Stomach (tissue), 9 donors: ENCODE data around the gene NIM1K. TPM values are rescaled to one million over a fixed set of nuclear protein-coding genes. Genes with fewer than 3 reads are reported as not detected.
"Not testable (repeated sequence)": the region's sequence is repeated elsewhere in the genome, so short reads cannot be mapped to it uniquely, and the experiment has no call there.

Experiments used
- DNase-seq, 2 donors: peaks; one replicate each; pipeline versions ENCODE4 v3.0.0 to v3.0.0-alpha.2; 2013 to 2019
- H3K27ac ChIP-seq, 5 donors: fragments of 200-600 bp in 4 of 5; sonication (generic) in 4 of 5; one replicate each; pipeline ENCODE4 v1.5.1; 2013 to 2019; ENCODE audit warnings: mild to moderate bottlenecking in 1 of 5, moderate library complexity in 1 of 5
- H3K27me3 ChIP-seq, 3 donors: fragments of 200-600 bp; sonication (generic); one replicate each; pipeline ENCODE4 v1.5.1; 2017 to 2019; ENCODE audit warnings: mixed run types in 1 of 3
- H3K36me3 ChIP-seq, 4 donors: fragments of 200-600 bp; sonication (generic); 1 replicate in 3 of 4; 2 replicates in 1 of 4; pipeline ENCODE4 v1.5.1; 2016 to 2019
- H3K4me1 ChIP-seq, 4 donors: fragments of 200-600 bp; sonication (generic); one replicate each; pipeline ENCODE4 v1.5.1; 2016 to 2019
- H3K4me3 ChIP-seq, 4 donors: fragments of 200-600 bp; sonication (generic) in 3 of 4; one replicate each; pipeline ENCODE4 v1.5.1; 2016 to 2019; ENCODE audit warnings: mild to moderate bottlenecking in 1 of 4
- H3K9me3 ChIP-seq, 4 donors: fragments of 200-600 bp; sonication (generic); one replicate each; pipeline ENCODE4 v1.5.1; 2016 to 2019
- CTCF ChIP-seq, 7 experiments: fragments of 450-650 bp in 4 of 7; fragments of 200-600 bp in 3 of 7; sonication (generic) in 3 of 7; IDR thresholded peaks; one replicate each; pipeline ENCODE4 v1.5.1; 2016 to 2019; ENCODE audit warnings: antibody characterized with exemption in 7 of 7, control low read depth in 2 of 7, mild to moderate bottlenecking in 1 of 7
- EP300 ChIP-seq: sonication (generic); formaldehyde crosslinking; IDR thresholded peaks from one replicate; pipeline ENCODE4 v1.6.1; 2017; ENCODE audit warnings: antibody characterized with exemption
- POLR2A ChIP-seq, 4 donors: fragments of 450-650 bp; IDR thresholded peaks; one replicate each; pipeline ENCODE4 v1.6.1; 2016; ENCODE audit warnings: antibody characterized with exemption in 4 of 4, control low read depth in 2 of 4, mild to moderate bottlenecking in 1 of 4, moderate library complexity in 1 of 4
- POLR2AphosphoS5 ChIP-seq, 3 donors: sonication (generic); formaldehyde crosslinking; IDR thresholded peaks; one replicate each; pipeline ENCODE4 v1.6.1; 2016; ENCODE audit warnings: antibody characterized with exemption in 3 of 3
- WGBS, 5 donors: extraction: QIAGEN DNeasy Blood & Tissue Kit in 3 of 5; methylation state at CpG; one replicate each; pipeline versions ENCODE4 v1.1.5 to v1.1.7; 2013 to 2018; 5-methylcytosine and 5-hydroxymethylcytosine counted together
- intact Hi-C: fragments of 100-400 bp; cut with DNase I; formaldehyde crosslinking; loops from one replicate; pipeline ENCODE4 v1.15.1; 2023; ENCODE audit warnings: low total_unique reads
- polyA plus RNA-seq, 3 donors: library from polyadenylated mRNA; stranded (reverse); fragments of 200-250 nt; gene quantifications; one replicate each; pipeline ENCODE4 v1.2.3, GENCODE V29; 2013
- total RNA-seq, 5 donors: library from RNA; depleted of rRNA; stranded (reverse); fragments of >200 nt; gene quantifications; one replicate each; pipeline versions ENCODE4 v1.1.0 to v1.2.3, GENCODE V29; 2014 to 2016
- donor health status: healthy with polysubstance abuse.
- donor health status: Bipolar disorder and iron deficiency.
- donor health status: healthy.

Gene NIM1K
- total and polyA plus RNA-seq, 8 donors, result 0.43 to 3.5 (median 0.74) TPM; not detected in 2

- intact Hi-C loops, result no loop called here
- peaks cover 0 to 13% (median 5%) of the 10 kb centered on the region in 4 donors for H3K4me1 ChIP-seq
- DNase-seq, result no peak
- TF ChIP-seq POLR2A (IDR thresholded peaks at IDR 0.05) (no peak), EP300 (no peak), CTCF (IDR thresholded peaks at IDR 0.05) (no peak), POLR2AphosphoS5 (IDR thresholded peaks at IDR 0.05) (no peak)
- H3K9me3 ChIP-seq, result no peaks in the 10 kb centered on the region
- H3K4me3 ChIP-seq, result no peak overlapping the region
- no peak overlapping the region for H3K27ac ChIP-seq
- WGBS, 5 donors, result 63 to 88% (median 72%) methylated on average over 4 of the region's 4 CpGs
- H3K27me3 ChIP-seq, result no peaks in the 10 kb centered on the region
- H3K36me3 ChIP-seq, result peaks cover 0 to 34% (median 20%) of the 10 kb centered on the region in 4 donors
These were observed 36.5 kb upstream of the NIM1K start for GRCh38 chr5:43155394-43156096.

- Histone ChIP-seq H3K27ac (peak overlapping the region in 1 of 5 donors; percentile 24), H3K9me3 (no peaks in the 10 kb centered on the region), H3K36me3 (peaks cover 3 to 37% (median 24%) of the 10 kb centered on the region in 4 donors), H3K4me1 (peaks cover 0 to 13% (median 5%) of the 10 kb centered on the region in 4 donors), H3K27me3 (no peaks in the 10 kb centered on the region), H3K4me3 (no peak overlapping the region)
- peak in 1 of 2 donors; percentile 59 for DNase-seq
- intact Hi-C loops, result no loop called here
- no peak for TF ChIP-seq EP300
- no peak for TF ChIP-seq CTCF (IDR thresholded peaks at IDR 0.05)
- TF ChIP-seq POLR2A (IDR thresholded peaks at IDR 0.05), result no peak
- no peak for TF ChIP-seq POLR2AphosphoS5 (IDR thresholded peaks at IDR 0.05)
- WGBS, 5 donors, result 55 to 67% (median 64%) methylated on average over 6 of the region's 6 CpGs
These were observed 35.6 kb upstream of the NIM1K start for GRCh38 chr5:43156388-43156787.

GRCh38 chr5:43157068-43157467, 35.0 kb upstream of the NIM1K start:
- 92 to 96% (median 94%) methylated on average over 3 of the region's 3 CpGs for WGBS, 5 donors
- no peaks in the 10 kb centered on the region for H3K27me3 ChIP-seq
- intact Hi-C loops, result no loop called here
- no peak overlapping the region for H3K27ac ChIP-seq
- DNase-seq, result no peak
- H3K4me3 ChIP-seq, result no peak overlapping the region
- H3K4me1 ChIP-seq, result peaks cover 0 to 13% (median 5%) of the 10 kb centered on the region in 4 donors
- TF ChIP-seq POLR2AphosphoS5 (IDR thresholded peaks at IDR 0.05), result no peak
- no peak for TF ChIP-seq EP300
- TF ChIP-seq CTCF (IDR thresholded peaks at IDR 0.05), result no peak
- TF ChIP-seq POLR2A (IDR thresholded peaks at IDR 0.05), result no peak
- no peaks in the 10 kb centered on the region for H3K9me3 ChIP-seq
- peaks cover 6 to 37% (median 28%) of the 10 kb centered on the region in 4 donors for H3K36me3 ChIP-seq

GRCh38 chr5:43161244-43161643, 30.8 kb upstream of the NIM1K start:
- intact Hi-C loops, result no loop called here
- DNase-seq, result peak in 1 of 2 donors; percentile 14
- H3K27me3 ChIP-seq, result no peaks in the 10 kb centered on the region
- no peak overlapping the region for H3K27ac ChIP-seq
- no peak for TF ChIP-seq POLR2A (IDR thresholded peaks at IDR 0.05)
- no peak for TF ChIP-seq CTCF (IDR thresholded peaks at IDR 0.05)
- TF ChIP-seq EP300, result no peak
- TF ChIP-seq POLR2AphosphoS5 (IDR thresholded peaks at IDR 0.05), result no peak
- no peaks in the 10 kb centered on the region for H3K9me3 ChIP-seq
- WGBS, 5 donors, result 77 to 86% (median 82%) methylated on average over 5 of the region's 5 CpGs
- peaks cover 0 to 5% (median 0%) of the 10 kb centered on the region in 4 donors for H3K4me1 ChIP-seq
- H3K36me3 ChIP-seq, result peaks cover 16 to 62% (median 56%) of the 10 kb centered on the region in 4 donors
- no peak overlapping the region for H3K4me3 ChIP-seq

GRCh38 chr5:43164801-43165200, 27.2 kb upstream of the NIM1K start:
- H3K4me3 ChIP-seq, DNase-seq, H3K27me3 ChIP-seq, H3K9me3 ChIP-seq, H3K27ac ChIP-seq, H3K4me1 ChIP-seq, intact Hi-C loops: not testable (repeated sequence)
- H3K36me3 ChIP-seq, result peaks cover 16 to 72% (median 63%) of the 10 kb centered on the region in 4 donors
- 83 to 95% (median 94%) methylated on average over 5 of the region's 5 CpGs for WGBS, 5 donors
